G401.6 (cell line): ENCODE results near the gene APLN.
A peak's percentile ranks its signal among the peaks of the same experiment; 100 is the strongest.

Experiments used
- FAIRE-seq: peaks from 2 replicates; lab custom pipeline; 2012; peaks lifted over from hg19 to GRCh38; lab: Jason Lieb, UNC

APLN gene

DNA sequence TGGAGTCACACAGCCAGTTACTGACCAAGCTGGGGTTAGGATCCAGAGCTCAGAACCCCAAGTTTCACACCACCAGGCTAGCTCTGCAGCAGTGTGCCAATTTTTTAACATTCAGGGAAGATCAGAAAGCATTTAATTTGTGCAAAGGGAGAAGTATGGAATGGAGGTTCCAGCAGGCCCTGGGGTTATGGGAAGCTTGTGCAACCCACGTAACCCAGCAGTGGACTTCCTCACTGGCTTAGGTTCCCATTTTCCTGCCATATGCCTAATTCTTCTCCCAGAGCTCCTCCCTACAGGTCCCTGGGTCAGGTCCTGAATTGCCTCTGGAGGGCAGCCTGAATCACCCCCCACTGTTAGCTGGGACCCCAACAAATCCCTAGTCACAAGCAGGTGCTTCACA is 14.0 kb downstream of the APLN start:
- no peak for FAIRE-seq

GRCh38 chrX:129638917-129639316 is 15.8 kb downstream of the APLN start:
- FAIRE-seq, result no peak

DNA sequence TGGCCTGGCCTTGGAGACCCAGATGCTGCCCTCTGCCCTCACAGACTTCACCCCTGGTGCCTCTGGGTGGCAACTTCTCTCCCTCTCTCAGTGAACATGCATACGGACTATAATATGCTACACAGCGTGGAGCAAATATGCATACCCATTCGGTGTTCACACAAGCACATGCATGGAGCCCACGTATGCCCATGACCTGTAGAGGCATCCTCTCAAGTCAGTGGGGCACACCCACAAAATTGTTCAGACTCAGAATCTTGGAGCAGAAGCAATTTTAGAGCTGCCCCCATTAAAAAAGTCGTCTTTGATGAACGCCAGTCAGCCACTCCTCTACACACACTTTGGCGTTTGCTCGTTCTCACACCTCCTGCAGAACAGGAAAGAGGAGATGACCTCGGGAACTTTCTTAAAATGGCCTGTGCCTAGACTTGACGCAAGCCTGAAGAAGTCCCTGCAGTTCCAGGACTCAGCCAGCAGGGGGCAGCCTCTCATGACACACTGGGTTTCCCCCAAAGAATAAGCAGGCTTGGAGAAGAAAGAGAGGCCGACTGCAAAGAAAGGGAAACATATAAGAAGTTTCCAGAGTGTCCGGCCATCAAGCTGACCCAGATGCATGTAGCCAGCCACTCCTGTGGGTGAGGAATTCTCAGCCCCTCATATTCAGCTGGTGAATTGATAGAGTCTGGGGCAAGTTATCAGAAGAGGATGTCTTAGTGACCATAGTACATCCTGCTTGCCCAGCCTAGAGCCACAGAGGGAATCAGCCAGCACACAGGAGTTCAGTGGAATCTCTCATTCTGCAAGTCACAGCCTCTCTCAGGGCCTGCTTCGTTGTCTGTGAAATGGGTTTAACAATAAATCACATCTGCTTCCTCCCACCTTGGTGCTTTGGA is 17.3 kb downstream of the APLN start:
- FAIRE-seq, result peak; percentile 53

GRCh38 chrX:129636175-129636681 is 18.5 kb downstream of the APLN start:
- no peak for FAIRE-seq

- FAIRE-seq, result no peak
These were observed 20.2 kb downstream of the APLN start for GRCh38 chrX:129634541-129634940.

GRCh38 chrX:129632443-129632842 is 22.3 kb downstream of the APLN start:
- FAIRE-seq, result no peak

DNA sequence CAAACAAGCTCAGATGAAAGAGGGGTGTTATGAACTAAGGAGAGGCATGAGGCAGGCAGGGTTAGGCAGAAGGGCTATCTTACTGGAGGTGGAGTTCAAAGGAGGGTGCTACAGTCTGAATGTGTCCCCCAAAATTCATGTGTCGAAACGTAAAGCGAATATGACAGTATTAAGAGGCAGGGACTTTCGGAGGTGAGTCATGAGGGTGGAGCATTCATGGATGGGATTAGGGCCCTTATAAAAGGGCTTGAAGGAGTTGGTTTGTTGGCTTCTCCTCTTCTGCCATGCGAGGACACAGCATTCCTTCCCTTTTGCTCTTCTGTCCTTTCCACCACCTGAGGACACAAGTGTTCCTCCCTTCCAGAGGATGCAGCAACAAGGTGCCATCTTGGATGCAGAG is 22.9 kb downstream of the APLN start:
- FAIRE-seq, result no peak

GRCh38 chrX:129629837-129630236 is 24.9 kb downstream of the APLN start:
- FAIRE-seq, result no peak

DNA sequence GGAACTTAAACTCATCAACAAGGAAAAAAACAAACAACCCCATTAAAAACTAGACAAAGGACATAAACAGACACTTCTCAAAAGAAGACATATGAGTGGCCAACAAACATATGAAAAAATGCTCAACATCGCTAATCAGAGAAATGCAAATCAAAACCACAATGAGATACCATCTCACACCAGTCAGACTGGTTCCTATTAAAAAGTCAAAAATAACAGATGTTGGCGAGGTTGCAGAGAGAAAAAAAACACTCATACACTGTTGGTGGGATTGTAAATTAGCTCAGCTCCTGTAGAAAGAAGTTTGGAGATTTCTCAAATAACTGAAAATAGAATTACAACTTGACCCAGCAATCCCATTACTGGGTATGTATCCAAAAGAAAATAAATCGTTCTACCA is 28.7 kb downstream of the APLN start:
- no peak for FAIRE-seq

DNA sequence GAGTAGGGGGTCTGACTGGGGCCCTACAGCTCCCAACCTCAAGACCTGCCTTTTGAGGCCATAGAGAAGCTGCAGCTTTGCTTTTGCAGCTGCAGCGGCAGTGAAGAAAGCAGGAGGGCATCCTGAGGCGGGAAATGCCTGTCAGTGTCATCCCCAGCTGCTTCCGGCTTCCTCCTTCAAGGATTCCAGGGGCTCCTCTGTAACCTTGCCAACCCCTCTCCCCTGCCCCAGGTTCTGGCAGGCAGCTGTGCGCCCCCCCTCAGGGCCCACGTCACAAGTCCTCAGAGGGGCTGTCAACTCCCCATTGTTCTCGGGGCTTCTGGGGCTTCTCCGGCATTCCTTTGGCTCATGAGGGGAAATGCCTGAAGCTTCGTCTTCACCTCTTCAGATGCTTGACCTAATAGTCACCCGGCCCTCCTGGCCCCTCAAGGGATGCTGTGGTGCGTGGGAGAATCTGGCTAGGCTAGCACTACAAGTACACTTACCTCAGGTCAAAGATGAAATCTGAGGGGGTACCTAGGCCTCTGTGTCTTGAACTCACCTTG is 31.9 kb downstream of the APLN start:
- FAIRE-seq, result no peak

GRCh38 chrX:129618997-129619396 is 35.8 kb downstream of the APLN start:
- no peak for FAIRE-seq

GRCh38 chrX:129617420-129617819 is 37.3 kb downstream of the APLN start:
- no peak for FAIRE-seq

GRCh38 chrX:129614481-129615255 is 40.1 kb downstream of the APLN start:
- FAIRE-seq, result no peak

- FAIRE-seq, result no peak
These were observed 41.2 kb downstream of the APLN start for GRCh38 chrX:129613596-129613995.

GRCh38 chrX:129612396-129612795 is 42.4 kb downstream of the APLN start:
- FAIRE-seq, result no peak

GRCh38 chrX:129609395-129609794 is 45.4 kb downstream of the APLN start:
- FAIRE-seq, result no peak

GRCh38 chrX:129608496-129608895 is 46.3 kb downstream of the APLN start:
- FAIRE-seq, result no peak

- peak; percentile 87 for FAIRE-seq
These were observed 47.8 kb downstream of the APLN start for GRCh38 chrX:129606918-129607317.

- FAIRE-seq, result no peak
These were observed 53.8 kb downstream of the APLN start for GRCh38 chrX:129600981-129601424.

GRCh38 chrX:129599996-129600395 is 54.8 kb downstream of the APLN start:
- FAIRE-seq, result no peak

- FAIRE-seq, result no peak
These were observed 55.3 kb downstream of the APLN start for GRCh38 chrX:129599499-129599898.

DNA sequence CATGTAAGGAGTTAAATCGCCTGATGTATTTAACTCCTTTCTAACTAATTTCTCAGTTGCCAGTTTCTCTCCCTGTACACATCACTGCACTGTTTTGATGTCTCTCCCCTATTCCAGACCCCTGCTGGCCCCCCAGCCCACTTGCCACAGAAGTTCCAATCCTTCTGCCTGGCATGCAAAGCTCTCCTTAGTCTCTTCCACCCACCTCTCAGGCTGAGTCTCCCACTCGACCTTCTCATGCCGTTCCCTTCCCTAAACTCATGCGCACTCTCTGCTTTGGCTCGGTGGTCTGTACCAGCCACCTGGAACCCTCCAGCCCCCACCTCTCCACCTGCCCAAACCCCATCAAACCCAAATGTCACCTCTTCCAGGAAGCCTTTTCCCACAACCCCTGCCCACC is 56.9 kb downstream of the APLN start:
- FAIRE-seq, result no peak

DNA sequence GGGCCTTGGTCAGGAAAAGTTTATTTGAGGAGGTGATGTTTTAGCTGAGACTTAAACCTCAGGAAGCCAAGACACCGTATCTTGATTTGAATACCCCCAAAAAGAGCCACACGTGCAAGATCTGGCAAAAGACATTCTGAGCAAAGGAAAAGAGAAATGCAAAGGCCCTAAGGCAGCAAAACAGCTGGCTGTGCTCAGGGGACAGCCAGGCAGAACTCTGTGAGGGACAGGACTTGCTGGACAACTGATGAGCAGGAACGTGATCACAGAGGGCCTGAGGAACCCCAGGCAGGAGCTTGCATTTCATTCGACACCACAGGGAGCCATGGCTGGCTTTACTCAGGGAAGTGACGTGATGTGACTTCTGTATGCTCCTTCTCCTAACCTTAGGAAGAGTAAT is 58.7 kb downstream of the APLN start:
- no peak for FAIRE-seq
